HCT116 (cell line): ENCODE results near the gene KCNN3.

Source experiments
- EGR1 ChIP-seq: IDR thresholded peaks from 2 replicates; pipeline ENCODE4 v1.6.1; 2012; ENCODE audit warnings: low read depth
- EZH2 ChIP-seq: fragments of 200-600 bp; sonication (generic); IDR thresholded peaks from 2 replicates; pipeline ENCODE4 v1.6.1; 2017; ENCODE audit warnings: antibody characterized with exemption, mixed run types
- POLR2A ChIP-seq: IDR thresholded peaks from 2 replicates; pipeline ENCODE4 v1.7.0; 2011; ENCODE audit warnings: borderline replicate concordance; ENCODE audit not compliant: insufficient read depth, insufficient read length; ENCODE audit errors: extremely low read depth
- POLR2AphosphoS5 ChIP-seq: IDR thresholded peaks from 2 replicates; pipeline ENCODE4 v1.6.1; 2011; ENCODE audit warnings: mild to moderate bottlenecking, low read depth, low read length, moderate library complexity
- RAD21 ChIP-seq: IDR thresholded peaks from 2 replicates; pipeline ENCODE4 v1.6.1; 2012; ENCODE audit warnings: low read depth, mild to moderate bottlenecking
- SP1 ChIP-seq: IDR thresholded peaks from 2 replicates; pipeline ENCODE4 v1.6.1; 2012; ENCODE audit warnings: low read depth
- SRF ChIP-seq: IDR thresholded peaks from 2 replicates; pipeline ENCODE4 v1.6.1; 2012; ENCODE audit warnings: low read depth
- ZNF274 ChIP-seq: fragments of 200-500 bp; sonication (Bioruptor generic); IDR thresholded peaks from 2 replicates; pipeline ENCODE4 v1.6.1; 2014; ENCODE audit warnings: mild to moderate bottlenecking, low read depth, low read length, inconsistent platforms
- TF ChIP-seq, protein P1 (sequence below), 3 experiments: fragments of 200-600 bp in 1 of 3; sonication (generic) in 1 of 3; IDR thresholded peaks in 2 of 3; conservative IDR thresholded peaks in 1 of 3; 2 replicates each; pipeline ENCODE4 v1.5.1; 2012 to 2017; ENCODE audit warnings: low read depth in 2 of 3, low read length in 2 of 3, antibody characterized with exemption in 1 of 3, borderline replicate concordance in 1 of 3, control low read depth in 1 of 3, mild to moderate bottlenecking in 1 of 3, mixed read lengths in 1 of 3, mixed run types in 1 of 3, moderate library complexity in 1 of 3; ENCODE audit not compliant: insufficient read depth in 1 of 3
- TF ChIP-seq, protein P2 (sequence below): IDR thresholded peaks from 2 replicates; pipeline ENCODE4 v1.6.1; 2012
- TF ChIP-seq, protein P3 (sequence below): IDR thresholded peaks from 2 replicates; pipeline ENCODE4 v1.6.1; 2012; ENCODE audit warnings: low read depth
- TF ChIP-seq, protein P4 (sequence below): IDR thresholded peaks from 2 replicates; pipeline ENCODE4 v1.6.1; 2011; ENCODE audit warnings: mild to moderate bottlenecking, low read length, moderate library complexity; ENCODE audit not compliant: insufficient replicate concordance; ENCODE audit errors: extremely low read depth
- TF ChIP-seq, protein P5 (sequence below): IDR thresholded peaks from 2 replicates; pipeline ENCODE4 v1.6.1; 2012

DNA sequence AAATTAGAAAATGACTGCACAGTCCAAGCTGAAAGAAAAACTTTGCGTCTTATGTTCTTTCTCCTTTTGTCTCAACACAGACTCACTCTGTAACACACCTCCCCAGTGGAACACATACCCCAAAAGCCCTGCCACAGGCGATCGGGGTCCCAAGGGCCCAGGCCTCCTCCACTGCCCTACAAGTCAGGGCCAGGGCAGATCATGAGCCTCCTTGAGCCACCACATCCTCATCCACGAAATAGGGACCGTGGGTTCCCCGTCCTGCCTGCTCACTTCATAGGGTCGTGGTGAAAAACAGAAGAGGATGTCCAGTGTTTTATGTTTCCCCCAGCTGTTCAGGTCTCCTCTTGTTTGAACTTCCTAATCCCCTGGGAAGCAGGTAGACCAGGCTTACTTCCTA is 116.7 kb downstream of the KCNN3 start:
- TF ChIP-seq, protein P1, sequence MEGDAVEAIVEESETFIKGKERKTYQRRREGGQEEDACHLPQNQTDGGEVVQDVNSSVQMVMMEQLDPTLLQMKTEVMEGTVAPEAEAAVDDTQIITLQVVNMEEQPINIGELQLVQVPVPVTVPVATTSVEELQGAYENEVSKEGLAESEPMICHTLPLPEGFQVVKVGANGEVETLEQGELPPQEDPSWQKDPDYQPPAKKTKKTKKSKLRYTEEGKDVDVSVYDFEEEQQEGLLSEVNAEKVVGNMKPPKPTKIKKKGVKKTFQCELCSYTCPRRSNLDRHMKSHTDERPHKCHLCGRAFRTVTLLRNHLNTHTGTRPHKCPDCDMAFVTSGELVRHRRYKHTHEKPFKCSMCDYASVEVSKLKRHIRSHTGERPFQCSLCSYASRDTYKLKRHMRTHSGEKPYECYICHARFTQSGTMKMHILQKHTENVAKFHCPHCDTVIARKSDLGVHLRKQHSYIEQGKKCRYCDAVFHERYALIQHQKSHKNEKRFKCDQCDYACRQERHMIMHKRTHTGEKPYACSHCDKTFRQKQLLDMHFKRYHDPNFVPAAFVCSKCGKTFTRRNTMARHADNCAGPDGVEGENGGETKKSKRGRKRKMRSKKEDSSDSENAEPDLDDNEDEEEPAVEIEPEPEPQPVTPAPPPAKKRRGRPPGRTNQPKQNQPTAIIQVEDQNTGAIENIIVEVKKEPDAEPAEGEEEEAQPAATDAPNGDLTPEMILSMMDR (IDR thresholded peaks at IDR 0.05 in 2 of 3, conservative IDR thresholded peaks at IDR 0.05 in 1 of 3; ENCODE audit: borderline replicate concordance in 1 of 3, insufficient read depth in 1 of 3, low read depth in 2 of 3, low read length in 2 of 3) = no peak
- no peak for TF ChIP-seq EZH2
- TF ChIP-seq, protein P2, sequence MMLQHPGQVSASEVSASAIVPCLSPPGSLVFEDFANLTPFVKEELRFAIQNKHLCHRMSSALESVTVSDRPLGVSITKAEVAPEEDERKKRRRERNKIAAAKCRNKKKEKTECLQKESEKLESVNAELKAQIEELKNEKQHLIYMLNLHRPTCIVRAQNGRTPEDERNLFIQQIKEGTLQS = no peak
- no peak for TF ChIP-seq EGR1
- TF ChIP-seq, protein P3, sequence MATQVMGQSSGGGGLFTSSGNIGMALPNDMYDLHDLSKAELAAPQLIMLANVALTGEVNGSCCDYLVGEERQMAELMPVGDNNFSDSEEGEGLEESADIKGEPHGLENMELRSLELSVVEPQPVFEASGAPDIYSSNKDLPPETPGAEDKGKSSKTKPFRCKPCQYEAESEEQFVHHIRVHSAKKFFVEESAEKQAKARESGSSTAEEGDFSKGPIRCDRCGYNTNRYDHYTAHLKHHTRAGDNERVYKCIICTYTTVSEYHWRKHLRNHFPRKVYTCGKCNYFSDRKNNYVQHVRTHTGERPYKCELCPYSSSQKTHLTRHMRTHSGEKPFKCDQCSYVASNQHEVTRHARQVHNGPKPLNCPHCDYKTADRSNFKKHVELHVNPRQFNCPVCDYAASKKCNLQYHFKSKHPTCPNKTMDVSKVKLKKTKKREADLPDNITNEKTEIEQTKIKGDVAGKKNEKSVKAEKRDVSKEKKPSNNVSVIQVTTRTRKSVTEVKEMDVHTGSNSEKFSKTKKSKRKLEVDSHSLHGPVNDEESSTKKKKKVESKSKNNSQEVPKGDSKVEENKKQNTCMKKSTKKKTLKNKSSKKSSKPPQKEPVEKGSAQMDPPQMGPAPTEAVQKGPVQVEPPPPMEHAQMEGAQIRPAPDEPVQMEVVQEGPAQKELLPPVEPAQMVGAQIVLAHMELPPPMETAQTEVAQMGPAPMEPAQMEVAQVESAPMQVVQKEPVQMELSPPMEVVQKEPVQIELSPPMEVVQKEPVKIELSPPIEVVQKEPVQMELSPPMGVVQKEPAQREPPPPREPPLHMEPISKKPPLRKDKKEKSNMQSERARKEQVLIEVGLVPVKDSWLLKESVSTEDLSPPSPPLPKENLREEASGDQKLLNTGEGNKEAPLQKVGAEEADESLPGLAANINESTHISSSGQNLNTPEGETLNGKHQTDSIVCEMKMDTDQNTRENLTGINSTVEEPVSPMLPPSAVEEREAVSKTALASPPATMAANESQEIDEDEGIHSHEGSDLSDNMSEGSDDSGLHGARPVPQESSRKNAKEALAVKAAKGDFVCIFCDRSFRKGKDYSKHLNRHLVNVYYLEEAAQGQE = no peak
- TF ChIP-seq POLR2A = no peak
- no peak for TF ChIP-seq SRF
- no peak for TF ChIP-seq POLR2AphosphoS5
- TF ChIP-seq, protein P4, sequence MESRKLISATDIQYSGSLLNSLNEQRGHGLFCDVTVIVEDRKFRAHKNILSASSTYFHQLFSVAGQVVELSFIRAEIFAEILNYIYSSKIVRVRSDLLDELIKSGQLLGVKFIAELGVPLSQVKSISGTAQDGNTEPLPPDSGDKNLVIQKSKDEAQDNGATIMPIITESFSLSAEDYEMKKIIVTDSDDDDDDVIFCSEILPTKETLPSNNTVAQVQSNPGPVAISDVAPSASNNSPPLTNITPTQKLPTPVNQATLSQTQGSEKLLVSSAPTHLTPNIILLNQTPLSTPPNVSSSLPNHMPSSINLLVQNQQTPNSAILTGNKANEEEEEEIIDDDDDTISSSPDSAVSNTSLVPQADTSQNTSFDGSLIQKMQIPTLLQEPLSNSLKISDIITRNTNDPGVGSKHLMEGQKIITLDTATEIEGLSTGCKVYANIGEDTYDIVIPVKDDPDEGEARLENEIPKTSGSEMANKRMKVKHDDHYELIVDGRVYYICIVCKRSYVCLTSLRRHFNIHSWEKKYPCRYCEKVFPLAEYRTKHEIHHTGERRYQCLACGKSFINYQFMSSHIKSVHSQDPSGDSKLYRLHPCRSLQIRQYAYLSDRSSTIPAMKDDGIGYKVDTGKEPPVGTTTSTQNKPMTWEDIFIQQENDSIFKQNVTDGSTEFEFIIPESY = no peak
- no peak for TF ChIP-seq SP1
- TF ChIP-seq ZNF274 = no peak
- TF ChIP-seq, protein P5, sequence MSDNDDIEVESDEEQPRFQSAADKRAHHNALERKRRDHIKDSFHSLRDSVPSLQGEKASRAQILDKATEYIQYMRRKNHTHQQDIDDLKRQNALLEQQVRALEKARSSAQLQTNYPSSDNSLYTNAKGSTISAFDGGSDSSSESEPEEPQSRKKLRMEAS = no peak
- TF ChIP-seq RAD21 = no peak
